ENCODE data around the gene PGF. TPM values are rescaled to one million over a fixed set of nuclear protein-coding genes. Genes with fewer than 3 reads are reported as not detected.

Gene PGF
- total RNA-seq, 2 donors from 2014 or later, result not detected

GRCh38 chr14:74982661-74983060, 27.3 kb upstream of the PGF start:
- DNase-seq (ENCODE audit: low spot score) (no peak), ATAC-seq (no peak)
- Mint-ChIP-seq H3K36me3 (no peaks in the 10 kb centered on the region), H3K4me1 (ENCODE audit: low read depth in 2 of 2) (no peaks in the 10 kb centered on the region), H3K4me3 (no peak overlapping the region), H3K9me3 (no peaks in the 10 kb centered on the region), H3K27ac (no peak overlapping the region), H3K27me3 (no peaks in the 10 kb centered on the region)

GRCh38 chr14:74981833-74982232, 26.4 kb upstream of the PGF start:
- H3K9me3 Mint-ChIP-seq, result no peaks in the 10 kb centered on the region
- DNase-seq (ENCODE audit: low spot score) (no peak), ATAC-seq (no peak)
- H3K27ac Mint-ChIP-seq, result no peak overlapping the region
- no peaks in the 10 kb centered on the region for H3K36me3 Mint-ChIP-seq
- H3K27me3 Mint-ChIP-seq, result no peaks in the 10 kb centered on the region
- H3K4me1 Mint-ChIP-seq (ENCODE audit: low read depth in 2 of 2), result no peaks in the 10 kb centered on the region
- H3K4me3 Mint-ChIP-seq, result no peak overlapping the region

DNA sequence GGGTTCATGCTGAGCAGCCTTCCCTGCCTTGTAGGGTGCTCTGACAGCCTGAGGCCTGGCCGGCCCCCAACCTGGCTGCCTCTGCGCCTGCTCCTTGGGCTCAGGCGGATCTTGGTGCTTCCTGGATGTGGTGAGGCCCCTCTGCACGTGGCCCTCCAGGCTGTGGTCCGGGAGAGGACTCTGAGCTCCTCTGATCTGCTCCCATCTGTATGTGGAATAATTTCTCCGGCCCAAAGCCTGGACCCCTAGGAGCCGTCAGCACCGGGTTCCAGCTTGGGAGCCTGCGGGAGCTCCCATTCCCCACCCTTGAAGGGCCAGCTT, 26.0 kb upstream of the PGF start:
- Mint-ChIP-seq H3K4me3 (no peak overlapping the region), H3K27me3 (no peaks in the 10 kb centered on the region), H3K9me3 (no peaks in the 10 kb centered on the region), H3K36me3 (no peaks in the 10 kb centered on the region), H3K4me1 (ENCODE audit: low read depth in 2 of 2) (no peaks in the 10 kb centered on the region), H3K27ac (no peak overlapping the region)
- no peak for ATAC-seq
- no peak for DNase-seq (ENCODE audit: low spot score)

GRCh38 chr14:74980731-74981461, 25.5 kb upstream of the PGF start:
- Mint-ChIP-seq H3K9me3 (no peaks in the 10 kb centered on the region), H3K4me3 (no peak overlapping the region), H3K27me3 (no peaks in the 10 kb centered on the region), H3K4me1 (ENCODE audit: low read depth in 2 of 2) (no peaks in the 10 kb centered on the region), H3K36me3 (no peaks in the 10 kb centered on the region), H3K27ac (no peak overlapping the region)
- DNase-seq (ENCODE audit: low spot score) (no peak), ATAC-seq (no peak)

DNA sequence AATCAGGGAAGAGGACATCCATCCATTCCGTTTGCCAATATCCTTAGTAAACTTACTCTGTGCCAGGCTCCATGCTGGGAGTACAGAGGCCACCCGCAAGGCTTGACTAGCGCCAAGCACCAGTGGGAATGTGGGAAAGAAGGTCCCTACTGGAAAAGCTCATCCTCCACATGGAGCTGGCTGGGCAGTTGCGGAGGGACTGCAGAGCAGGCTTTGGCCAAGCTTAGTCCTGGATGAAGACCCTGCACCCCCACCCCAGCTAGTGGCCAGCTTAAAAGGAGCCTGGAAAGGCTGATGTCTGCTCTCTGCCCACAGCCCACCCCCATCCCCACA, 25.0 kb upstream of the PGF start:
- H3K9me3 Mint-ChIP-seq, result no peaks in the 10 kb centered on the region
- DNase-seq (ENCODE audit: low spot score) (no peak), ATAC-seq (no peak)
- no peaks in the 10 kb centered on the region for H3K4me1 Mint-ChIP-seq (ENCODE audit: low read depth in 2 of 2)
- no peak overlapping the region for H3K27ac Mint-ChIP-seq
- no peaks in the 10 kb centered on the region for H3K27me3 Mint-ChIP-seq
- H3K36me3 Mint-ChIP-seq, result no peaks in the 10 kb centered on the region
- no peak overlapping the region for H3K4me3 Mint-ChIP-seq

- no peaks in the 10 kb centered on the region for H3K27me3 Mint-ChIP-seq
- no peak overlapping the region for H3K27ac Mint-ChIP-seq
- H3K9me3 Mint-ChIP-seq, result no peaks in the 10 kb centered on the region
- H3K4me1 Mint-ChIP-seq (ENCODE audit: low read depth in 2 of 2), result no peaks in the 10 kb centered on the region
- no peak overlapping the region for H3K4me3 Mint-ChIP-seq
- no peak for DNase-seq (ENCODE audit: low spot score)
- ATAC-seq, result no peak
- no peaks in the 10 kb centered on the region for H3K36me3 Mint-ChIP-seq
These were observed 24.3 kb upstream of the PGF start for GRCh38 chr14:74979442-74980397.

GRCh38 chr14:74979029-74979428, 23.6 kb upstream of the PGF start:
- no peak overlapping the region for H3K27ac Mint-ChIP-seq

GRCh38 chr14:74978416-74978947, 23.1 kb upstream of the PGF start:
- no peaks in the 10 kb centered on the region for H3K36me3 Mint-ChIP-seq
- H3K27ac Mint-ChIP-seq, result no peak overlapping the region
- no peaks in the 10 kb centered on the region for H3K9me3 Mint-ChIP-seq
- DNase-seq (ENCODE audit: low spot score) (no peak), ATAC-seq (no peak)
- H3K4me3 Mint-ChIP-seq, result no peak overlapping the region
- H3K4me1 Mint-ChIP-seq (ENCODE audit: low read depth in 2 of 2), result peaks cover 0 to 6% of the 10 kb centered on the region in 2 donors
- H3K27me3 Mint-ChIP-seq, result no peaks in the 10 kb centered on the region

More at GRCh38 chr14:74979029-74979428, 23.6 kb upstream of the PGF start:
- Mint-ChIP-seq H3K27me3 (no peaks in the 10 kb centered on the region), H3K36me3 (no peaks in the 10 kb centered on the region), H3K9me3 (no peaks in the 10 kb centered on the region), H3K4me1 (ENCODE audit: low read depth in 2 of 2) (peaks cover 0 to 3% of the 10 kb centered on the region in 2 donors), H3K4me3 (no peak overlapping the region)
- ATAC-seq, result no peak
- DNase-seq (ENCODE audit: low spot score), result no peak

DNA sequence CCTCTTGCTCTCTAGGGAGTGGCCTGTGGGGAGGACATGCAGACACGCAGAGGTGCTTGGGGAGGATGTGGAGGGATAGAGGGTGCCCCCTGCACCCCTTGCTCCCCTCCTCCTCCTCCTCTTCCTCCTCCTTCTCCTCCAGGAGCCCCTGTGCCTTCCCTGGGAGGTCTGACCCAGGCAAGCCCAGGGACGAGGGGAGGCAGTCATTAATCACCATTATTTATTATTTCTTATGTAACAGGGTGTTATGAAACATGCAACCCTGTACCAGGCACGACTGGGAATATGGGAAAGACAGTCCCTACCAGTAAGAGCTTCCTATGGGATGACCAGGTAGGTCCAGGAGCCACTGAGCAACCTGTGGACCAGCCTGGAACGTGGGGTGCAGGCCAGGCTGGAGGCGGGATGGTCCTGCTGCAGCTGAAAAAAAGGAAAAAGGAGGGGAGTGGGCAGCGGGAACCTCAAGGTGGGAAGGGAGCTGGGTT, 22.5 kb upstream of the PGF start:
- Mint-ChIP-seq H3K27ac (no peak overlapping the region), H3K27me3 (no peaks in the 10 kb centered on the region), H3K36me3 (no peaks in the 10 kb centered on the region), H3K4me1 (ENCODE audit: low read depth in 2 of 2) (peaks cover 0 to 6% of the 10 kb centered on the region in 2 donors), H3K4me3 (no peak overlapping the region), H3K9me3 (no peaks in the 10 kb centered on the region)
- ATAC-seq (no peak), DNase-seq (ENCODE audit: low spot score) (no peak)

DNA sequence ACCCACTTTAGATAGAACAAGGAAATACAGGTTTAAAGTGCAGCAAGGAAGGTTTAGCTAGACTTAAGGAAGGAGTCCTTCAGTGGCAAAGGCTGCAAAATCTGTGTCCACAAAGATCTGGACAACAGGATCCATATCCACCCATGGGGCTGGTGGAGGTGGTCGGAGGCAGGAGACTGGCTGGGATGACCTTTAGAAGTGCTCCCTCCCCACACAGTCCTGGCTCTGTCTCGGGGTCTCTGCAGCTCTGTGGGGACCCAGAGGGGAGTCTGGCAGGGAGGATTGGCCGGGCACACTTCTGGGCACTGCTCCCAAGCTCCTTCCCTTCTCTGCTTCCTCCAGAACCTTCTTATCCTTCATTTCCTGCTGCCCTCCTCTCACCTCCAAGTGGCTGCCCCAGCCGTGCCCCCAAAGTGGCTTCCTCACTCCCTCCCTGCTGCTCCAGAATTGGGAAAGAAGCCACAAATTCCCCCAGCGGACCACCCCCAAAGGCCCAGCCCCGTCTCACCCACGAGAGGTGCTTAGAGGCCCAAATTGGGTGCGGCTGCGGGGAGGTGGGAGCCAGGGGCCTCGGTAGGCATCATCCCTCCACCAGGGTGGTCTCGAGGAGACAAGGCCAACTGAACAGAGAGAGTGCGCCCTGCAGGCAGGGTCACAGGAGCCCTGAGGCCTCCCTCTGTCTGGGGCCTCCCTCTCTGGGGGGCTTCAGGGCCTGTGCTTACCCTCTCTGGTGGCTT, 21.9 kb upstream of the PGF start:
- H3K36me3 Mint-ChIP-seq, result no peaks in the 10 kb centered on the region
- no peaks in the 10 kb centered on the region for H3K9me3 Mint-ChIP-seq
- ATAC-seq, result no peak

GRCh38 chr14:74976264-74977113, 21.1 kb upstream of the PGF start:
- Mint-ChIP-seq H3K27ac (no peak overlapping the region), H3K9me3 (no peaks in the 10 kb centered on the region), H3K4me3 (no peak overlapping the region), H3K4me1 (ENCODE audit: low read depth in 2 of 2) (peaks cover 0 to 6% of the 10 kb centered on the region in 2 donors), H3K36me3 (no peaks in the 10 kb centered on the region), H3K27me3 (no peaks in the 10 kb centered on the region)
- no peak for ATAC-seq
- DNase-seq (ENCODE audit: low spot score), result no peak

More for the DNA sequence above, 21.9 kb upstream of the PGF start:
- H3K27ac Mint-ChIP-seq, result no peak overlapping the region
- DNase-seq (ENCODE audit: low spot score), result no peak
- no peak overlapping the region for H3K4me3 Mint-ChIP-seq
- peaks cover 0 to 6% of the 10 kb centered on the region in 2 donors for H3K4me1 Mint-ChIP-seq (ENCODE audit: low read depth in 2 of 2)
- no peaks in the 10 kb centered on the region for H3K27me3 Mint-ChIP-seq

GRCh38 chr14:74975059-74975810, 19.8 kb upstream of the PGF start:
- H3K36me3 Mint-ChIP-seq, result no peaks in the 10 kb centered on the region
- no peak overlapping the region for H3K27ac Mint-ChIP-seq
- no peaks in the 10 kb centered on the region for H3K9me3 Mint-ChIP-seq
- DNase-seq (ENCODE audit: low spot score), result no peak
- H3K4me3 Mint-ChIP-seq, result no peak overlapping the region
- H3K27me3 Mint-ChIP-seq, result no peaks in the 10 kb centered on the region
- peaks cover 0 to 6% of the 10 kb centered on the region in 2 donors for H3K4me1 Mint-ChIP-seq (ENCODE audit: low read depth in 2 of 2)
- ATAC-seq, result no peak
